HG02943 (cell line): ENCODE results near the gene AGRN.
"Not testable (repeated sequence)": the region's sequence is repeated elsewhere in the genome, so short reads cannot be mapped to it uniquely, and the experiment has no call there.

Source experiments
- ATAC-seq: cut with Tn5 transposase; IDR thresholded peaks from one replicate; pipeline ENCODE4 v1.9.1; 2021; ENCODE audit warnings: mild to moderate bottlenecking, low read depth, moderate library complexity; ENCODE audit not compliant: unreplicated experiment

Gene AGRN

GRCh38 chr1:1049318-1050165, 29.6 kb downstream of the AGRN start:
- ATAC-seq: no peak

GRCh38 chr1:1050577-1051052, 30.7 kb downstream of the AGRN start:
- no peak for ATAC-seq

GRCh38 chr1:1051127-1051810, 31.3 kb downstream of the AGRN start:
- no peak for ATAC-seq

GRCh38 chr1:1052003-1052840, 32.3 kb downstream of the AGRN start:
- no peak for ATAC-seq

GRCh38 chr1:1053022-1053421, 33.1 kb downstream of the AGRN start:
- ATAC-seq: no peak

GRCh38 chr1:1053682-1054081, 33.8 kb downstream of the AGRN start:
- ATAC-seq: no peak

- ATAC-seq: no peak
These were observed 34.3 kb downstream of the AGRN start for GRCh38 chr1:1054099-1054700.

- no peak for ATAC-seq
These were observed 35.1 kb downstream of the AGRN start for GRCh38 chr1:1054971-1055370.

GRCh38 chr1:1055841-1056736, 36.2 kb downstream of the AGRN start:
- ATAC-seq: no peak

- not testable (repeated sequence) for ATAC-seq
These were observed 37.8 kb downstream of the AGRN start for GRCh38 chr1:1057769-1058087.

GRCh38 chr1:1058088-1058905, 38.4 kb downstream of the AGRN start:
- ATAC-seq: no peak

GRCh38 chr1:1058921-1059493, 39.1 kb downstream of the AGRN start:
- ATAC-seq: peak; percentile 27

- ATAC-seq: peak; percentile 72
These were observed 39.8 kb downstream of the AGRN start for GRCh38 chr1:1059494-1060280.

GRCh38 chr1:1060281-1061000, 40.5 kb downstream of the AGRN start:
- no peak for ATAC-seq

GRCh38 chr1:1061682-1062345, 41.9 kb downstream of the AGRN start:
- ATAC-seq: no peak

GRCh38 chr1:1062348-1063163, 42.6 kb downstream of the AGRN start:
- no peak for ATAC-seq
